ENCODE data around the gene SCYGR5. TPM values are rescaled to one million over a fixed set of nuclear protein-coding genes. Genes with fewer than 3 reads are reported as not detected.

SCYGR5 gene
- total RNA-seq, 1 experiment from 2014 or later: not detected

- Mint-ChIP-seq H3K9me3 (ENCODE audit: unreplicated experiment) (no peaks in the 10 kb centered on the region), H3K4me1 (ENCODE audit: insufficient read depth, unreplicated experiment) (peaks cover 5% of the 10 kb centered on the region), H3K27ac (ENCODE audit: low read depth, unreplicated experiment) (no peak overlapping the region), H3K36me3 (ENCODE audit: insufficient read depth, unreplicated experiment) (no peaks in the 10 kb centered on the region), H3K4me3 (ENCODE audit: unreplicated experiment) (no peak overlapping the region), H3K27me3 (ENCODE audit: insufficient read depth, unreplicated experiment) (no peaks in the 10 kb centered on the region)
- intact Hi-C loops (cut with micrococcal nuclease): no loop called here
- ChIA-PET CTCF (interaction anchor here (1.0 kb wide), 1 partner anchor 32 kb away, joined by 3 read pairs; no protein-coding TSS in a partner anchor), POLR2A (no interaction called here)
- DNase-seq (ENCODE audit: unreplicated experiment): no peak
- TF ChIP-seq, protein P1, sequence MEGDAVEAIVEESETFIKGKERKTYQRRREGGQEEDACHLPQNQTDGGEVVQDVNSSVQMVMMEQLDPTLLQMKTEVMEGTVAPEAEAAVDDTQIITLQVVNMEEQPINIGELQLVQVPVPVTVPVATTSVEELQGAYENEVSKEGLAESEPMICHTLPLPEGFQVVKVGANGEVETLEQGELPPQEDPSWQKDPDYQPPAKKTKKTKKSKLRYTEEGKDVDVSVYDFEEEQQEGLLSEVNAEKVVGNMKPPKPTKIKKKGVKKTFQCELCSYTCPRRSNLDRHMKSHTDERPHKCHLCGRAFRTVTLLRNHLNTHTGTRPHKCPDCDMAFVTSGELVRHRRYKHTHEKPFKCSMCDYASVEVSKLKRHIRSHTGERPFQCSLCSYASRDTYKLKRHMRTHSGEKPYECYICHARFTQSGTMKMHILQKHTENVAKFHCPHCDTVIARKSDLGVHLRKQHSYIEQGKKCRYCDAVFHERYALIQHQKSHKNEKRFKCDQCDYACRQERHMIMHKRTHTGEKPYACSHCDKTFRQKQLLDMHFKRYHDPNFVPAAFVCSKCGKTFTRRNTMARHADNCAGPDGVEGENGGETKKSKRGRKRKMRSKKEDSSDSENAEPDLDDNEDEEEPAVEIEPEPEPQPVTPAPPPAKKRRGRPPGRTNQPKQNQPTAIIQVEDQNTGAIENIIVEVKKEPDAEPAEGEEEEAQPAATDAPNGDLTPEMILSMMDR (IDR thresholded peaks at IDR 0.05; ENCODE audit: unreplicated experiment): no peak
- BruUV-seq (replicated peaks): no TSS peak
These were observed 39.9 kb upstream of the SCYGR5 start for GRCh38 chr2:227626580-227627151.

GRCh38 chr2:227627769-227628168 is 38.8 kb upstream of the SCYGR5 start:
- peaks cover 5% of the 10 kb centered on the region for H3K4me1 Mint-ChIP-seq (ENCODE audit: insufficient read depth, unreplicated experiment)
- ChIA-PET POLR2A (no interaction called here), CTCF (interaction anchor here (0.7 kb wide), 1 partner anchor 18 kb away, joined by 3 read pairs; no protein-coding TSS in a partner anchor)
- intact Hi-C loops (cut with micrococcal nuclease): no loop called here
- TF ChIP-seq, protein P1 (IDR thresholded peaks at IDR 0.05; ENCODE audit: unreplicated experiment): no peak
- no peaks in the 10 kb centered on the region for H3K9me3 Mint-ChIP-seq (ENCODE audit: unreplicated experiment)
- H3K4me3 Mint-ChIP-seq (ENCODE audit: unreplicated experiment): no peak overlapping the region
- H3K36me3 Mint-ChIP-seq (ENCODE audit: insufficient read depth, unreplicated experiment): no peaks in the 10 kb centered on the region
- no TSS peak for BruUV-seq (replicated peaks)
- no peak overlapping the region for H3K27ac Mint-ChIP-seq (ENCODE audit: low read depth, unreplicated experiment)
- no peaks in the 10 kb centered on the region for H3K27me3 Mint-ChIP-seq (ENCODE audit: insufficient read depth, unreplicated experiment)
- DNase-seq (ENCODE audit: unreplicated experiment): no peak

- Mint-ChIP-seq H3K27me3 (ENCODE audit: insufficient read depth, unreplicated experiment) (no peaks in the 10 kb centered on the region), H3K4me1 (ENCODE audit: insufficient read depth, unreplicated experiment) (no peaks in the 10 kb centered on the region), H3K27ac (ENCODE audit: low read depth, unreplicated experiment) (no peak overlapping the region), H3K9me3 (ENCODE audit: unreplicated experiment) (no peaks in the 10 kb centered on the region), H3K36me3 (ENCODE audit: insufficient read depth, unreplicated experiment) (no peaks in the 10 kb centered on the region), H3K4me3 (ENCODE audit: unreplicated experiment) (no peak overlapping the region)
- DNase-seq (ENCODE audit: unreplicated experiment): no peak
- ChIA-PET CTCF (no interaction called here), POLR2A (no interaction called here)
- intact Hi-C loops (cut with micrococcal nuclease): no loop called here
- BruUV-seq (replicated peaks): no TSS peak
- TF ChIP-seq, protein P1 (IDR thresholded peaks at IDR 0.05; ENCODE audit: unreplicated experiment): no peak
These were observed 37.2 kb upstream of the SCYGR5 start for GRCh38 chr2:227629435-227629834.

DNA sequence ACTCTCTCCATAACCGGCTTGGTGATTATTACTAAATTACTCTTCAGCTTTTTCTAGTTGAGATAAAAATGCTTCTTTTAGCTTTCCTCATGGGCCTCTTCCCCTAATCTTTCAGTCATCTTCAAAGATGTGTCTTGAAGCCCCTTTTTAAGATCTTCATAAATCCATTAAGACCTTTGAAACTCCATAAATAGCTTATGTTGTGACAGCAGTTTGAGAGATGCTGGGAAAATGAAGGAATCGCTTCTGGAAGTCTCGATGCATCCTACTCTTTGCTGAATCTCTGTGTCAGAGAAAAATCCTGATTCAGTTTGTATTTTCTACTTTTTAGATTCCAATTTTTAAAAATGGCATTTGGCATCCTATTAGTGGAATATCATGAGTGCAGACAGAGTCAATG is 36.3 kb upstream of the SCYGR5 start:
- ChIA-PET POLR2A (no interaction called here), CTCF (interaction anchor here (0.7 kb wide), 1 partner anchor 28 kb away, joined by 4 read pairs; no protein-coding TSS in a partner anchor)
- Mint-ChIP-seq H3K4me3 (ENCODE audit: unreplicated experiment) (no peak overlapping the region), H3K36me3 (ENCODE audit: insufficient read depth, unreplicated experiment) (no peaks in the 10 kb centered on the region), H3K27me3 (ENCODE audit: insufficient read depth, unreplicated experiment) (no peaks in the 10 kb centered on the region), H3K4me1 (ENCODE audit: insufficient read depth, unreplicated experiment) (no peaks in the 10 kb centered on the region), H3K9me3 (ENCODE audit: unreplicated experiment) (no peaks in the 10 kb centered on the region), H3K27ac (ENCODE audit: low read depth, unreplicated experiment) (no peak overlapping the region)
- no TSS peak for BruUV-seq (replicated peaks)
- no peak for DNase-seq (ENCODE audit: unreplicated experiment)
- intact Hi-C loops (cut with micrococcal nuclease): no loop called here
- TF ChIP-seq, protein P1 (IDR thresholded peaks at IDR 0.05; ENCODE audit: unreplicated experiment): no peak

Data from MCF 10A (cell line).